OCI-LY3 (cell line): ENCODE measurements around the gene SLC39A2.

ENCODE experiments used
- H2AFZ ChIP-seq: fragments of 200-600, 300-600 bp; shearing (Covaris generic); 2 replicates; pipeline ENCODE4 v1.6.0; 2014; ENCODE audit warnings: antibody characterized with exemption, low read depth, low read length
- H3K27ac ChIP-seq: fragments of 200-600, 300-600 bp; sonication (generic); 2 replicates; pipeline ENCODE4 v1.5.1; 2014; ENCODE audit warnings: mild to moderate bottlenecking, low read length, moderate library complexity, mixed read lengths
- H3K27me3 ChIP-seq: fragments of 200-600, 300-600 bp; sonication (generic); 2 replicates; pipeline ENCODE4 v1.6.1; 2014; ENCODE audit warnings: low read depth, low read length, mixed read lengths
- H3K36me3 ChIP-seq: fragments of 200-600, 300-600 bp; sonication (generic); replicated peaks from 2 replicates; pipeline ENCODE3; 2014; ENCODE audit warnings: low read depth, low read length, mixed read lengths
- H3K4me1 ChIP-seq: fragments of 300-600, 200-600 bp; sonication (generic); 2 replicates; pipeline ENCODE4 v1.6.1; 2014; ENCODE audit warnings: low read length, mixed read lengths
- H3K4me2 ChIP-seq: fragments of 200-600, 300-600 bp; sonication (generic); 2 replicates; pipeline ENCODE4 v1.6.1; 2014; ENCODE audit warnings: low read length, mixed read lengths
- H3K4me3 ChIP-seq: fragments of 300-600, 200-600 bp; sonication (generic); 2 replicates; pipeline ENCODE4 v1.5.1; 2014; ENCODE audit warnings: antibody characterized with exemption, mild to moderate bottlenecking, low read length, moderate library complexity
- H3K79me2 ChIP-seq: fragments of 300-600, 200-600 bp; shearing (Covaris generic); 2 replicates; pipeline ENCODE4 v1.6.1; 2014; ENCODE audit warnings: mild to moderate bottlenecking, low read length, mixed read lengths
- H3K9ac ChIP-seq: fragments of 300-600, 200-600 bp; shearing (Covaris generic); 2 replicates; pipeline ENCODE4 v1.6.0; 2014; ENCODE audit warnings: mild to moderate bottlenecking, low read length, moderate library complexity
- H3K9me3 ChIP-seq: fragments of 200-600, 300-600 bp; shearing (Covaris generic); 2 replicates; pipeline ENCODE4 v1.6.1; 2014; ENCODE audit warnings: low read length, mixed read lengths; ENCODE audit not compliant: insufficient read depth
- H4K20me1 ChIP-seq: fragments of 200-600, 300-600 bp; sonication (generic); 2 replicates; pipeline ENCODE4 v1.6.1; 2016; ENCODE audit warnings: low read length, mixed read lengths; ENCODE audit not compliant: insufficient read depth
- EZH2phosphoT487 ChIP-seq: fragments of 200-600 bp; shearing (Covaris generic); IDR thresholded peaks from 2 replicates; pipeline ENCODE4 v1.6.1; 2018; ENCODE audit warnings: antibody characterized with exemption, mixed run types, low read depth
- TF ChIP-seq, protein P1 (sequence below): fragments of 200-600, 300-600 bp; sonication (generic); IDR thresholded peaks from 2 replicates; pipeline ENCODE4 v1.5.1; 2014; ENCODE audit warnings: antibody characterized with exemption, low read length, low read depth

SLC39A2 gene

DNA sequence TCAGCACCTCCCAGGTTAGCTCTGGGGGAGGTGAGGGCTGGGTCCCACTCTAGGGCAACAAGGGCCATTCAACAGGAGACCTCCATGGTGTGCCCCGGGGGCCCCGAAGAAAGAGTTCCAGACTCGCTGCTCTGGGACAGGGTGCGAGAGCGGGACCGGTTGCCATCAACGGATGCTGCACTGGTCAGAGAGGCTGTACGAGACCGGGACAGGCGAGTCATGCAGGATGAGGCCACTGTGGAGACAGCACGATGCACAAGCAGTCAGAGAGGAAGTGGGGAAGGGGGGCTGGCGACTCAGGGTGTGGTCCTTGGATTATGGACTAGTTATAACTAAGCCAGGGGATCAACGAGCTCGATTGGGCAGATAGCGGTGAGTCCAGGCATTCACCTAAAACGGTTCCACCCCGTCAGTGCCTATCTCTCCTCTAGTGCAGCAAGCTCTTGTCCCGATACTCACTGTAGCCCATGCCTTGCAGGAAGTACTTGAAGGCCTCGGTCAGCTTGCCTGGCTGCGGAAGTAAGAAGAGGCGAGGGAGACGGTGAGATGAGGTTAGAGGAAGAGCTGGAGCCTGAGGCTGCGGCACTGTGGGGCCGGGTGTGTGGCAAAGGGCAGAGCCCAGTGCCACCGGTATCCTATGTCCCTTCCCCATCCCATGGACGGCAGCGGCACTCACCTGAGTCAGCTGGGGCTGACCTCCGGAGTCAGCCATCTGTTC, 18.6 kb downstream of the SLC39A2 start:
- TF ChIP-seq, protein P1, sequence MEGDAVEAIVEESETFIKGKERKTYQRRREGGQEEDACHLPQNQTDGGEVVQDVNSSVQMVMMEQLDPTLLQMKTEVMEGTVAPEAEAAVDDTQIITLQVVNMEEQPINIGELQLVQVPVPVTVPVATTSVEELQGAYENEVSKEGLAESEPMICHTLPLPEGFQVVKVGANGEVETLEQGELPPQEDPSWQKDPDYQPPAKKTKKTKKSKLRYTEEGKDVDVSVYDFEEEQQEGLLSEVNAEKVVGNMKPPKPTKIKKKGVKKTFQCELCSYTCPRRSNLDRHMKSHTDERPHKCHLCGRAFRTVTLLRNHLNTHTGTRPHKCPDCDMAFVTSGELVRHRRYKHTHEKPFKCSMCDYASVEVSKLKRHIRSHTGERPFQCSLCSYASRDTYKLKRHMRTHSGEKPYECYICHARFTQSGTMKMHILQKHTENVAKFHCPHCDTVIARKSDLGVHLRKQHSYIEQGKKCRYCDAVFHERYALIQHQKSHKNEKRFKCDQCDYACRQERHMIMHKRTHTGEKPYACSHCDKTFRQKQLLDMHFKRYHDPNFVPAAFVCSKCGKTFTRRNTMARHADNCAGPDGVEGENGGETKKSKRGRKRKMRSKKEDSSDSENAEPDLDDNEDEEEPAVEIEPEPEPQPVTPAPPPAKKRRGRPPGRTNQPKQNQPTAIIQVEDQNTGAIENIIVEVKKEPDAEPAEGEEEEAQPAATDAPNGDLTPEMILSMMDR: no peak
- TF ChIP-seq EZH2phosphoT487: no peak
- Histone ChIP-seq H3K4me1 (no peaks in the 10 kb centered on the region), H3K27me3 (peaks cover 37% of the 10 kb centered on the region), H4K20me1 (no peaks in the 10 kb centered on the region), H2AFZ (no peak overlapping the region), H3K27ac (no peak overlapping the region), H3K9me3 (no peaks in the 10 kb centered on the region), H3K9ac (no peak overlapping the region), H3K36me3 (no peaks in the 10 kb centered on the region), H3K4me3 (no peak overlapping the region), H3K4me2 (no peak overlapping the region), H3K79me2 (no peaks in the 10 kb centered on the region)

DNA sequence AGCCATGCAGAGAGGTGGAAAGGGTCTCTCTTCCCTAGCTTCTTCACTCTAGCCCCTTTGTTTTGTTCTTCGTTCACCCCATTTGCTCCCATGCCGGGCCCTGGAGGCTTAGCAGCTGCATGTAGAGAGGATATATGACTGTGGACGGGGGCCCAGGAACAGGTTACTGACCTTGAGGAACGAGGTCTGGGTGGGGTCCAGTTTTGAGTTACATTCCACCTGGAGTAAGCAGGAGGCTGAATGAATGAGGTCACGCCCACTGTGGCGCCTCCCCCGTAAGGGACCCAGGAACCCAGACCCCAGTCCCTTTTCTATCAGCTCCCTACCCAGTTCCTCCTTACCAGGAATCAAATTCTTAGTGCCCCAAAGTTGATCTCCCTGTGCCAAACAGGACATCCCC, 19.2 kb downstream of the SLC39A2 start:
- no peaks in the 10 kb centered on the region for H3K36me3 ChIP-seq
- no peak overlapping the region for H3K9ac ChIP-seq
- H3K4me1 ChIP-seq: no peaks in the 10 kb centered on the region
- no peaks in the 10 kb centered on the region for H3K9me3 ChIP-seq
- no peak overlapping the region for H3K27ac ChIP-seq
- H3K27me3 ChIP-seq: peaks cover 37% of the 10 kb centered on the region
- TF ChIP-seq EZH2phosphoT487: no peak
- TF ChIP-seq, protein P1: no peak
- no peaks in the 10 kb centered on the region for H3K79me2 ChIP-seq
- no peak overlapping the region for H2AFZ ChIP-seq
- H3K4me3 ChIP-seq: no peak overlapping the region
- H4K20me1 ChIP-seq: no peaks in the 10 kb centered on the region
- H3K4me2 ChIP-seq: no peak overlapping the region

DNA sequence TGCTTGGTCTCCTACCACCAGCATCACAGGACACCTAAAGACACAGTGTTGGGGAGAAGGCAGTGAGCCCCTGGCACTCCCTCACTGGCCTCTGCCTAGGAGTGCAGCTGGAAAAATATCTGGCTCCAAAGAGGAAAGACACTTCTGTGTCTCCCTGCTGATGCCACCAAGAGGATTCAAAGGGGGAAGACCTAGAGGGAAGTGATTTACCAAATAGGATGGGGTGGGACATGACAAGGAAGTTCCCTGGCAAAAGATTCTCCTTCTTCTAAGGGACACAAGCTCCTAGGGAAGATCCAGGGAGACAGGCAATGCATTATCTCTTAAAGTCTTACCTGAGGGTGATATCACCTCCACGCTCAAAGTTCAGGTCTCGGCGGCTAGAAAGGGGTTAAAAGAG, 19.7 kb downstream of the SLC39A2 start:
- Histone ChIP-seq H3K79me2 (no peaks in the 10 kb centered on the region), H3K27me3 (peaks cover 42% of the 10 kb centered on the region)
- TF ChIP-seq, protein P1: no peak
- no peak for TF ChIP-seq EZH2phosphoT487

GRCh38 chr14:21019366-21019765, 20.3 kb downstream of the SLC39A2 start:
- Histone ChIP-seq H3K27ac (no peak overlapping the region), H3K9me3 (no peaks in the 10 kb centered on the region), H3K79me2 (no peaks in the 10 kb centered on the region), H3K27me3 (peaks cover 43% of the 10 kb centered on the region), H2AFZ (no peak overlapping the region), H3K4me3 (no peak overlapping the region), H3K4me1 (no peaks in the 10 kb centered on the region), H3K9ac (no peak overlapping the region), H4K20me1 (no peaks in the 10 kb centered on the region), H3K4me2 (no peak overlapping the region), H3K36me3 (no peaks in the 10 kb centered on the region)
- TF ChIP-seq EZH2phosphoT487: no peak
- TF ChIP-seq, protein P1: no peak

More for the DNA sequence above, 19.7 kb downstream of the SLC39A2 start:
- Histone ChIP-seq H3K9me3 (no peaks in the 10 kb centered on the region), H3K27ac (no peak overlapping the region), H3K4me2 (no peak overlapping the region), H3K36me3 (no peaks in the 10 kb centered on the region), H3K4me1 (no peaks in the 10 kb centered on the region), H2AFZ (no peak overlapping the region), H3K9ac (no peak overlapping the region), H3K4me3 (no peak overlapping the region), H4K20me1 (no peaks in the 10 kb centered on the region)
